ENCODE measurements around the gene TOGARAM2.

TOGARAM2 gene

DNA sequence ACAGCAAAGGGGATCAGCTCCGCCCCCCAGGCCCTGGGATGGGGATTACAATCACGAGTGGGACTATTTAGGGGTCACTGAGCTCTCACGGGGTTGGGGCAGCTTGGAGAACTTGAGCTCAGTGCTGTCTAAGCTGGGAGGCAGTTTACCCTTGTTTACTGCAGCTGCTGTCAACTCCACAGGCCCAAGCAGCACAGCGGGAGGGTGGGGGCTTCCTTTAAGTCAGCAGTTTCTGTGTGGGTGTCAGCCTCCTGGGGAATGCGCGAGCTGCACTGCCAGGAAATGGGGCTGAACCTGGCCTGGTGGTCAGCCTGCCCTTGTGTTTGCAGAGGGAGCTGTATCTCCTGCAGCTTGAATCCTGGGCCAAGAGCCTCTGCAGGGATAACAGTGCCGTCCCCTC lies 29.8 kb downstream of the TOGARAM2 start:
- ChIA-PET POLR2A (ENCODE audit: low non-redundant PET) (no interaction called here), CTCF (interaction anchor here (0.6 to 1.0 kb wide), 2 partner anchors 55 to 385 kb away, joined by 3 to 4 read pairs; no protein-coding TSS in a partner anchor)
- DNase-seq (ENCODE audit: low spot score): no peak
- TF ChIP-seq, protein P1, sequence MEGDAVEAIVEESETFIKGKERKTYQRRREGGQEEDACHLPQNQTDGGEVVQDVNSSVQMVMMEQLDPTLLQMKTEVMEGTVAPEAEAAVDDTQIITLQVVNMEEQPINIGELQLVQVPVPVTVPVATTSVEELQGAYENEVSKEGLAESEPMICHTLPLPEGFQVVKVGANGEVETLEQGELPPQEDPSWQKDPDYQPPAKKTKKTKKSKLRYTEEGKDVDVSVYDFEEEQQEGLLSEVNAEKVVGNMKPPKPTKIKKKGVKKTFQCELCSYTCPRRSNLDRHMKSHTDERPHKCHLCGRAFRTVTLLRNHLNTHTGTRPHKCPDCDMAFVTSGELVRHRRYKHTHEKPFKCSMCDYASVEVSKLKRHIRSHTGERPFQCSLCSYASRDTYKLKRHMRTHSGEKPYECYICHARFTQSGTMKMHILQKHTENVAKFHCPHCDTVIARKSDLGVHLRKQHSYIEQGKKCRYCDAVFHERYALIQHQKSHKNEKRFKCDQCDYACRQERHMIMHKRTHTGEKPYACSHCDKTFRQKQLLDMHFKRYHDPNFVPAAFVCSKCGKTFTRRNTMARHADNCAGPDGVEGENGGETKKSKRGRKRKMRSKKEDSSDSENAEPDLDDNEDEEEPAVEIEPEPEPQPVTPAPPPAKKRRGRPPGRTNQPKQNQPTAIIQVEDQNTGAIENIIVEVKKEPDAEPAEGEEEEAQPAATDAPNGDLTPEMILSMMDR (conservative IDR thresholded peaks at IDR 0.05; ENCODE audit: low read depth): no peak
- H3K27ac ChIP-seq: no peak overlapping the region

DNA sequence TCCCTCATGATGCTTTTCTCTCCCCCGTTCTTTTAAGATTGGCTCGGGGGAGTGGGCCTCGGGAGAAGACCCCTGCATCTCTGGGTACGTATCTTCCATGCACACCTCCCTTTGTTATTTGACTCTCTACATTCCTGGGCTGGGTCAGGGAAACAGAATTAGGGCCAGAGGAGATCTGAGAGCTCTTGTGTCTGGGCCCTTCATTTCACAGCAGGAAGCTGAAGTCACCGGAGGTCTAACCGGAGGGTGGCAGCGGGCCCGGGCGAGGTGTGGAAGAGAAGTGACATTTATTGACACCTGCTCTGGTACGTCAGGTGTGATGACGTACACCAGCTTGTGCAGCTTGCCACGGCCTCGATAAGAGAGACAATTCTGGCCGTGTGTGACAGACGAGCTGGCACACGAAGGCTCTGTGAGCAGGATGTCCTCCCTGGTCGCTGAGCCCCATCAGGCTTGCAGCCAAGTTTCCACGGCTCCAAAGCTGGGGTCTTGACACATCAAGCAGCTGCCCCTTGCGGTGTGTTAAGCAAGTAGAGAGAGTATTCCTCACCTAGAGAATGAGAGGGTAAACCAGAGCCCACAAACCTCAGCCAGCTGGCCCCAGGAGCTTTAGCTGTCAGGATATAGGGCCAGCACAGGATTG lies 30.4 kb downstream of the TOGARAM2 start:
- ChIA-PET CTCF (interaction anchor here (1.0 to 1.3 kb wide), 2 partner anchors 23 to 56 kb away, joined by 3 to 4 read pairs; no protein-coding TSS in a partner anchor), POLR2A (ENCODE audit: low non-redundant PET) (no interaction called here)
- no peak for DNase-seq (ENCODE audit: low spot score)
- no peak overlapping the region for H3K27ac ChIP-seq
- TF ChIP-seq, protein P1 (conservative IDR thresholded peaks at IDR 0.05; ENCODE audit: low read depth): no peak

DNA sequence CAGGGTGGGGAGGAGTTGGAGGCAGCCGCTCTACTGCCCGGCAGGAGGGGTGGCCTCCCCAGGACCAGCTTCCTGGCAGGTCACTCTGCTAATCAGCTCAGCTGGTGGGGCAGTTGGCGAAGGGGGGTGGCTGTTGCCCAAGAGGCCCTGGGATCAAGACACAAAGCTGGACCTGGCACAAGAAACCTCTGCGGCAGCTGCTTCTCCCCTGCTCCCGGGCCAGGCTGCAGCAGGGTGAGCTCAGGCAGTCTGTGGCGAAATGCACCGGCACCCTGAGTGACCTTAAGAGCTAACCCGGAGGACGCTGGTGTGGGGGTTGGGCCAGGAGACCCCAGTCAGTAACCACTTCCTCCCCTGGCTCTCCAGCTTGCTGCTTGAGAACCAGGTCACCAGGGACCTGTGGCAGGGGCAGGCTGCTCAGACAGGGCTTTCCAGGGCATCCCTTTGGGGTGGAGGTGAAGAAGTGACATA lies 31.1 kb downstream of the TOGARAM2 start:
- no peak for DNase-seq (ENCODE audit: low spot score)
- TF ChIP-seq, protein P1 (conservative IDR thresholded peaks at IDR 0.05; ENCODE audit: low read depth): no peak
- ChIA-PET POLR2A (ENCODE audit: low non-redundant PET) (no interaction called here), CTCF (interaction anchor here (0.6 to 1.3 kb wide), 3 partner anchors 22 to 57 kb away, joined by 3 to 4 read pairs (median 4); no protein-coding TSS in a partner anchor)
- H3K27ac ChIP-seq: no peak overlapping the region

DNA sequence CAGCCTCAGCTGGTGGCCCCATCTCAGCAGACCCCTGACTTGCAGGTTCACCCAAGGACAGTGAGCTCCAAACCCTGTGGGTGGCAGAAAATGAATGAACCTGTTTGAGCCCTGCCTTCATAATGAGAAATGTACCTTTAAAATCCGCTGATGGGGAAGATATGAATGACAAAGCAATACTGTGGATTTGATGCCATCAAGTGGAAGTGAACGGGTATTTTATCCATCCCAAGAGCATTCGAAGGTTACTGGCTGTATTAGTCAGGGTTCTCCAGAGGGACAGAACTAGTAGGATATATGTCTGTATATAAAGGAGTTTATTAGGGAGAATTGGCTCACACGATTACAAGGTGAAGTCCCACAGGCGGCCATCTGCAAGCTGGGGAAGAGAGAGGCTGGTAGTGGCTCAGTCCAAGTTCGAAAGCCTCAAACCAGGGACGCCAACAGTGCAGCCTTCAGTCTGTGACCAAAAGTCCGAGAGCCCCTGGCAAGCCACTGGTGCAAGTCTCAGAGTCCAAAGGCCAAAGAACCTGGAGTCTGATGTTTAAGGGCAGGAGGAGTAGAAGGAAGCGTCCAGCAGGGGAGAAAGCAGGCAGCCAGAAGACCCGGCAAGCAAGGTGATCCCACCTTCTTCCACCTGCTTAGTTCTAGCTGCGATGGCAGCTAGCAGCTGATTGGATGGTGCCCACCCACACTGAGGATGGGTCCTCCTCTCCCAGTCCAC lies 32.1 kb downstream of the TOGARAM2 start:
- TF ChIP-seq, protein P1 (conservative IDR thresholded peaks at IDR 0.05; ENCODE audit: low read depth): no peak
- CTCF ChIA-PET: interaction anchor here (0.6 kb wide), 1 partner anchor 33 kb away, joined by 4 read pairs; no protein-coding TSS in a partner anchor
- POLR2A ChIA-PET (ENCODE audit: low non-redundant PET): no interaction called here
- DNase-seq (ENCODE audit: low spot score): peak; percentile 18
- H3K27ac ChIP-seq: no peak overlapping the region

DNA sequence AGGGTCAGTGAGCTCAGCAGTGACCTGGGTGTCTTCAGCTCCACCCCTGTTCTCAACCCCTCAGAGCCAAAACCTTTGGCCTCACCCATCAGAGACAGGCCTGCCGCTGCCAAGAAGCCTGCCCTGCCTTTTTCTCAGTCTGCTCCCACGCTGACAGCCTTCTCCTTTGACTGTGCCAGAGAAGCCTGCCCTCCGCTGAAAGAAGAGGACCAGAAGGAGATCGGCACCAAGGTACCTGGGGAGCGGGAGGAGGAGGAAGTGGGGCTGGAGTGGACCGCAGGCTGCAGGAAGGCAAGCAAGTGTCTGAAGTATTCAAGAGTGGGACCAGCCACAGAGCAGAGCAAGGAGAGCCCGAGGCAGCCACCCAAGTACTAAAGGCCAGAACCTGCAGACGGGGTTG lies 33.2 kb downstream of the TOGARAM2 start:
- no peak for DNase-seq (ENCODE audit: low spot score)
- POLR2A ChIA-PET (ENCODE audit: low non-redundant PET): no interaction called here
- CTCF ChIA-PET: no interaction called here
- no peak overlapping the region for H3K27ac ChIP-seq
- TF ChIP-seq, protein P1 (conservative IDR thresholded peaks at IDR 0.05; ENCODE audit: low read depth): no peak

DNA sequence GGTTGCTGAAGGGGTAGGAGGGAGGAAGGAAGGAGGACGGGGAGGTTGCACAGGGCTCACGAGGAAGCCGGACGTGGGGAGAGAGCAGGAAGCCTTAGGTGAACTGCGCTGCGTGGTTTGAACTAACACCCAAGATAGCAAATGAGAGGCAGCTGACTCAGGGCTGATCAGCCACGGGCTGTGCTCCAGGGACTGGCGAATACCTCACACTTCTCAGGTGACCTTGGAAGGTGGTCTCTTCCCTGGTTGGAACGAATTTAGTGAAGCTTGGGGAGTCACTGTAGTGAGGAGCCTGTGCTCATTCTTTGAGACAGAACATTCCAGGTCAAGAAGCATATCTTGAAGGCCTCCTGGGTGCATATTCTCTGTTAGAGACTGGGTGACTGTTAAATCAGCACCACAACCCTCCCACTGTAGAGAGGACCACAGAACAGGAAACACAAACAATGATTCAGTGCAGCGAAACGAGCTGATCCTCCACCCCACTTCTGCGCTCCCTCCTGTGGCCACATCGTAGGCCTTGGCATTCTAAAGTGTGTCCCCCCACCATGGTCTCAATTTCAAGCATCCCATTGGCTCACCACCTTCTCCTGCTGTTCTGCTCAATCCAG lies 33.8 kb downstream of the TOGARAM2 start:
- DNase-seq (ENCODE audit: low spot score): no peak
- POLR2A ChIA-PET (ENCODE audit: low non-redundant PET): no interaction called here
- H3K27ac ChIP-seq: no peak overlapping the region
- TF ChIP-seq, protein P1 (conservative IDR thresholded peaks at IDR 0.05; ENCODE audit: low read depth): no peak
- CTCF ChIA-PET: no interaction called here
